DOHH2 (cell line): Measurements from ENCODE around the gene TES.
A peak's percentile ranks its signal among the peaks of the same experiment; 100 is the strongest.

Experiments
- H3F3A ChIP-seq: fragments of 200-600 bp; sonication (generic), shearing (Covaris generic); 2 replicates; pipeline ENCODE4 v1.6.0; 2016; ENCODE audit warnings: antibody characterized with exemption, mild to moderate bottlenecking; ENCODE audit not compliant: control insufficient read depth, insufficient read depth
- H3K27ac ChIP-seq: fragments of 200-600 bp; sonication (generic); 2 replicates; pipeline ENCODE4 v1.5.1; 2014; ENCODE audit warnings: low read depth, mild to moderate bottlenecking, low read length, moderate library complexity
- H3K27me3 ChIP-seq: fragments of 200-600 bp; sonication (generic); 2 replicates; pipeline ENCODE4 v1.6.1; 2014; ENCODE audit warnings: mild to moderate bottlenecking, low read length, mixed read lengths; ENCODE audit not compliant: control insufficient read depth
- H3K36me3 ChIP-seq: fragments of 200-600 bp; sonication (generic); 2 replicates; pipeline ENCODE4 v1.6.1; 2014; ENCODE audit warnings: mild to moderate bottlenecking, low read length, moderate library complexity, mixed read lengths; ENCODE audit not compliant: control insufficient read depth
- H3K4me1 ChIP-seq: fragments of 200-600 bp; sonication (generic); 2 replicates; pipeline ENCODE4 v1.6.1; 2014; ENCODE audit warnings: mild to moderate bottlenecking, low read length, mixed read lengths; ENCODE audit not compliant: control insufficient read depth
- H3K4me2 ChIP-seq: fragments of 200-600 bp; sonication (generic); 2 replicates; pipeline ENCODE4 v1.6.0; 2014; ENCODE audit warnings: mild to moderate bottlenecking, low read length, moderate library complexity
- H3K4me3 ChIP-seq: fragments of 200-600 bp; sonication (generic); 2 replicates; pipeline ENCODE4 v1.5.1; 2014; ENCODE audit warnings: mild to moderate bottlenecking, low read length, mixed read lengths
- H3K79me2 ChIP-seq: fragments of 200-600 bp; sonication (generic); 2 replicates; pipeline ENCODE4 v1.6.1; 2014; ENCODE audit warnings: mild to moderate bottlenecking, low read length, mixed read lengths; ENCODE audit not compliant: control insufficient read depth
- H3K9me2 ChIP-seq: fragments of 200-600 bp; sonication (generic); replicated peaks from 2 replicates; pipeline ENCODE4 v1.6.1; 2014; ENCODE audit warnings: mild to moderate bottlenecking, low read length, mixed read lengths; ENCODE audit not compliant: control insufficient read depth
- H3K9me3 ChIP-seq: fragments of 200-600 bp; sonication (generic); 2 replicates; pipeline ENCODE4 v1.6.1; 2014; ENCODE audit warnings: antibody characterized with exemption, low read length, mixed read lengths; ENCODE audit not compliant: control insufficient read depth, insufficient read depth
- H4K20me1 ChIP-seq: fragments of 200-600 bp; sonication (generic); 2 replicates; pipeline ENCODE4 v1.6.0; 2014; ENCODE audit warnings: low read depth, mild to moderate bottlenecking, antibody characterized with exemption, low read length, moderate library complexity; ENCODE audit not compliant: control insufficient read depth, insufficient read depth
- CTCF ChIP-seq: fragments of 200-600 bp; sonication (generic); IDR thresholded peaks from one replicate; pipeline ENCODE4 v1.5.1; 2014; ENCODE audit warnings: antibody characterized with exemption, mild to moderate bottlenecking, low read depth, low read length; ENCODE audit not compliant: poor library complexity, severe bottlenecking
- EZH2phosphoT487 ChIP-seq: fragments of 200-600 bp; sonication (generic); IDR thresholded peaks from 2 replicates; pipeline ENCODE4 v1.6.1; 2017; ENCODE audit warnings: borderline replicate concordance, mild to moderate bottlenecking, antibody characterized with exemption, low read length, moderate library complexity, mixed read lengths

TES gene

GRCh38 chr7:116210345-116211005, at the start of gene TES:
TES (plus strand) TSS chr7:116210539; CDS start chr7:116210708, 169 bp downstream.
- no peaks in the 10 kb centered on the region for H3K9me2 ChIP-seq
- TF ChIP-seq CTCF = peak; percentile 31
- no peak for TF ChIP-seq EZH2phosphoT487
- peak within 1 kb of the TSS; percentile 90 for H3K4me3 ChIP-seq
- H3K9me3 ChIP-seq = no peaks in the 10 kb centered on the region
- no peaks in the 10 kb centered on the region for H3K27me3 ChIP-seq
- H3K27ac ChIP-seq = peak within 1 kb of the TSS; percentile 80
- peaks cover 6% of the 10 kb centered on the region; the same call in 1 of the 2 replicates for H3K36me3 ChIP-seq
- H4K20me1 ChIP-seq = peaks cover 12% of the 10 kb centered on the region; the same call in 1 of the 2 replicates
- peaks cover 45% of the 10 kb centered on the region for H3K79me2 ChIP-seq
- H3K4me2 ChIP-seq = peak within 1 kb of the TSS; percentile 92
- peaks cover 30% of the 10 kb centered on the region for H3K4me1 ChIP-seq
- H3F3A ChIP-seq = peaks cover 10% of the 10 kb centered on the region

- peaks cover 42% of the 10 kb centered on the region for H3K4me1 ChIP-seq
- no peak overlapping the region for H3K4me3 ChIP-seq
- H3K9me2 ChIP-seq = no peaks in the 10 kb centered on the region
- no peaks in the 10 kb centered on the region for H3K9me3 ChIP-seq
- H3K27me3 ChIP-seq = no peaks in the 10 kb centered on the region
- H3K4me2 ChIP-seq = no peak overlapping the region
- H3F3A ChIP-seq = 0 out of 2 replicates have a peak, but pooled peaks cover 4% of the 10 kb centered on the region
- H3K27ac ChIP-seq = no peak overlapping the region
- no peaks in the 10 kb centered on the region for H3K36me3 ChIP-seq
- H3K79me2 ChIP-seq = no peaks in the 10 kb centered on the region
- no peak for TF ChIP-seq EZH2phosphoT487
- no peak for TF ChIP-seq CTCF
- no peaks in the 10 kb centered on the region for H4K20me1 ChIP-seq
These were observed 48.6 kb upstream of the TES start for GRCh38 chr7:116161728-116162127.

GRCh38 chr7:116162254-116162653, 48.1 kb upstream of the TES start:
- Histone ChIP-seq H3K4me3 (no peak overlapping the region), H3K9me2 (no peaks in the 10 kb centered on the region), H3K79me2 (no peaks in the 10 kb centered on the region), H3K4me1 (peaks cover 47% of the 10 kb centered on the region), H3K27me3 (no peaks in the 10 kb centered on the region), H3F3A (0 out of 2 replicates have a peak, but pooled peaks cover 4% of the 10 kb centered on the region), H4K20me1 (no peaks in the 10 kb centered on the region), H3K9me3 (no peaks in the 10 kb centered on the region), H3K36me3 (no peaks in the 10 kb centered on the region), H3K4me2 (no peak overlapping the region), H3K27ac (no peak overlapping the region)
- TF ChIP-seq CTCF (no peak), EZH2phosphoT487 (no peak)
